GM21723 (cell line): ENCODE data around the gene BANK1.

Experiments
- ATAC-seq: cut with Tn5 transposase; IDR thresholded peaks from one replicate; pipeline ENCODE4 v1.9.1; 2021; ENCODE audit warnings: mild to moderate bottlenecking, moderate library complexity; ENCODE audit not compliant: unreplicated experiment

Gene BANK1

GRCh38 chr4:102094481-102094880 is 304.0 kb downstream of the BANK1 start:
- ATAC-seq, result no peak

- no peak for ATAC-seq
Measured at GRCh38 chr4:102103368-102103767, 312.8 kb downstream of the BANK1 start.

GRCh38 chr4:102104278-102104677 is 313.7 kb downstream of the BANK1 start:
- ATAC-seq, result no peak

GRCh38 chr4:102105983-102106382 is 315.5 kb downstream of the BANK1 start:
- no peak for ATAC-seq

GRCh38 chr4:102114118-102114630 is 323.6 kb downstream of the BANK1 start:
- no peak for ATAC-seq

GRCh38 chr4:102116121-102116520 is 325.6 kb downstream of the BANK1 start:
- no peak for ATAC-seq

GRCh38 chr4:102120846-102121245 is 330.3 kb downstream of the BANK1 start:
- ATAC-seq, result no peak
